ENCODE measurements around the gene DGKD.
"Not testable (repeated sequence)": the region's sequence is repeated elsewhere in the genome, so short reads cannot be mapped to it uniquely, and the experiment has no call there.

DGKD gene

DNA sequence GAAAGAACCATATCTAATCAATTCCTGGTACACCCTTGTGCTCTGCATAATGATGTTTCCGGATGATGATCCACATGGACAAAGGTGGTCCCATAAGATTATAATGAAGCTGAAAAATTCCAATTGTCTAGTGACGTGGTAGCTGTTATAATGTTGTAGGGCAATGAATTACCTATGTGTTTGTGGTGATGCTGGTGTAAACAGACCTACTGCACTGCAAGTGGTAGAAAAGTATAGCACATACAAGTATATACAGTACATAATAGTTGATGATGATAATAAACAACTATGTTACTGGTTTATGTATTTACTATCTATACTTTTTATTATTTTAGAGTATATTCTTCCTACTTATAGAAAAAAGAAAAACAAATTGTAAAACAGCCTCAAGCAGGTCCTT is 8.4 kb downstream of the DGKD start:
- no peak for DNase-seq (ENCODE audit: low read depth)

DNA sequence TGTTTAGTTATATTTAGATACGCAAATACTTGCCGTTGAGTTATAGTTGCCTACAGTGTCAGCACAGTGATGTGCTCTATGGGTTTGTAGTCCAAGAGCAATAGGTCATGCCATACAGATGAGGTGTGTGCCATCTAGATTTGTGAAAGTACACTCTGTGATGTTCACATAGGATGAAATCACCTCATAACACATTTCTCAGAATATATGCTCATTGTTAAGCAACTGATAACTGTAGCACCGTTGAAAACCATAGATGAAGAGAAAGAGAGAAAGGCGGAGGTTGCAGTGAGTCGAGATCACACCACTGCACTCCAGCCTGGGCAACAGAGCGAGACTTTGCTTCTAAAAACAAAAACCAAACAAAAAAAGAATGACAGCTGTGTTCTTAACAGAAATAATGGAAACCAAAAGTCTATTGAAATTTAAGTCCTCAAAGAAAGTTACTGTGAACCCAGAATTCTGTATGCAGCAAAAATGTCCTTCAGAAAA is 9.5 kb downstream of the DGKD start:
- no peak for DNase-seq (ENCODE audit: low read depth)

DNA sequence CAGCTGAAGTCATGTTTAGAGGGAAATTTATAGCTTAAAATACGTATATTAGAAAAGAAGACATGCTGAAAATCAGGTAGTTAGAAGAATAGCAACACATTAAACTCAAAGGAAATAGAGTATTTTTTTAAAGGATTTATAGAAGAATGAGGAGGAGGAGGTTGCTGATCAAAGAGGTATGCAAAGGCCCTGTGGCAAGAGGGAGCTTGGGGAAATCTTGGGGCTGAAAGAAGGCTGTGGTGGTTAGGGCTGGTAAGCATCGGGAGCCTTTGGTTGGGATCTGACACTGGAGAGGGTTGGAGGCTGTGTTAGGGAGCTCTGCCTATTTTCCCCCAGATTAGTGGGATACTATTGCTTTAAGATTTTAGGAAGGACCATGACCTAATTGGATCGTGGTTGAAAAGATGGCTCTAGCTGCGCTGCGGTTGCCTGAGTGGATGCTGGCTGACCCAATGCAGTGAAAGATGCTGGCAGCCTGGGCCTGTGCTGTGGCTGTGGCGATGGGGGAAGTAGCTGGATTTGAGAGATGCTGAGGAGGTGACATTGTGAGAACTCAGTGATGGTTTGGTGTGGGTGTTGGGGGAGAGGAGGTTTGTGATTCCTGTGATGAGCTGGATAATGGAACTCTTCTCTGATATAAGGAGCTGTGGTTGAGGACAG is 11.7 kb downstream of the DGKD start:
- DNase-seq (ENCODE audit: low read depth), result no peak

DNA sequence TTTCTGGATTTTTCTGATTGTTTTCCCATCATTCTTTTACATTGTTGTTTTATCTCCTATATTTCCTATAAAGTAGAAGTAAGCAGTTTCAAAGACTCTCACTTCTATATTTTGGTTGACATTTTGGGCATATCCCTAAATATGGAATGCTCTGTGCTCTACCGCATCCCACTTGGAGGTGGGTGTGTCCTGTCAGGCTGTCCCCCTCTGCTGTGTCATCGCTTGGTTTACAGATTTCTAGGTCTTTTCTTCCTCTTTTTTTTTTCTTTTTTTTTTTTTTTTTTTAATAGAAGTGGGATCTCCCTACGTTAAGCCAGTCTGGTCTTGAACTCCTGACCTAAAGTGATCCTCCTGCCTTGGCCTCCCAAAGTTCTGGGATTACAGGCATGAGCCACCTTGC is 13.3 kb downstream of the DGKD start:
- no peak for DNase-seq (ENCODE audit: low read depth)

DNA sequence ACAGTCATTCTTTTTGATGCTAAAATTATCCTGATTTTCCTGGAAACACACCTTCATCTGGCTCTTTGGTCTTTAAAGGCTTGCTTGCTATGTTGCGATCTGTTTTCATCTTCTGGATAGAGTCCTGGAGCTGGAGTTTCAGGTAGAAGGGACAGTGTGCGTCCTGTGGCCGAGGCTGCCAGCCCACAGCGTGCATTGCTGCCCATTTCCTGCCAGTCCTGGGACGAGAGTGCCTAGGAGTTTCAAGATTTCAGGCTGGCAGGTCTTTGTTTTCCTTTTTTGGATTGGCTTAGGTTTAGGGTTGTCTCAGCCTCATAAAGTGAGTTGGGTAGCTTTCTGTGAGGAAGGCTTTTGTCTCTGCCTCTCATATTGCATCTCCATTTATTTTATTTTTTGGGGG is 14.5 kb downstream of the DGKD start:
- DNase-seq (ENCODE audit: low read depth), result no peak

DNA sequence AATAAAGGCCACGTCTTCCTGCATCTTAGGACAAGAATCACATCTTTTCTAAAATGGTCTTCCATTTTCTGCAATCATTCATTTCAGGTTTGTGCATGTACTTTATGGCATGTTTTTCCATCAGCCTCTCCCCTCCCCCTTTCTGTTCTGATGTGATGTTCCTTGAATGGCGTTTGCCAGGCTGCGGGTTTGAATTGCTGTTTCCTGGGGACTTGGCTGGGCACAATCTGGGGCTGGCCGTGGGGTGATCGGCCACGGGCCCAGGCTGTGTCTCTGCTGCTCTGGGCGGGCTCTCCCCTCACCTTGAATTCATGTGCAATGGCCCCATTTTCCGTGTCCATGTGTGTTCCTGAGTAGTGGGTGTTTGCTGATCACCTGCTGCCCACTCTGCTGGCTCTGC is 15.2 kb downstream of the DGKD start:
- DNase-seq (ENCODE audit: low read depth), result no peak

DNA sequence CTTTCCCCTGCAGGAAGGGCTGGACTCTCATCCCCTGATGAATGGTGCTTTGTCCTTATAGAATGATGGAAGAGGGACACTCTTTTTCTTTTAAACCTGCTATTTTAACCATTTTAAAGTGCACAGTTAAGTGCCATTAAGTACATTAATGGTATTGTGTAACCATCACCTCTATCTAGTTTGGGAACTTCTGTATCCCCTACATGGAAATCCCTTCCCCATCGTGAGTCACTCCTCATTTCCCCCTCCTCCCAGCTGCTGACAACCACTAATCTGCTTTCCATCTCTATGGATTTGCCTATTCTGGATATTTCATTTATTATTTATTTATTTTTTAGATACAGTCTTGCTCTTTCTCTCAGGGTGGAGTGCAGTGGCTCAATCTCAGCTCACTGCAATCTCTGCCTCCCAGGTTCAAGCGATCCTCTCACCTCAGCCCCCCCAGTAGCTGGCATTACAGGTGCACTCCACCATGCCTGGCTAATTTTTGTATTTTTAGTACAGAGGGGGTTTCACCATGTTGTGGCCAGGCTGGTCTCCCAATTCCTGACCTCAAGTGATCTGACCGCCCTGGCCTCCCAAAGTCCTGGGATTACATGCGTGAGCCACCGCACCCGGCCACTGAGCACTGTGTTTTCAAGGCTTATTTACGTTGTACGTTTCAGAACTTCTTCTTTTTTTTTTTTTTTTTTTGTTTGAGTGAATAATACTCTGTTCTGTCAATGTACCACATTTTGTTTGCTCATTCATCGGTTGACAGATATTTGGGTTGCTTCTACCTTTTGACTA is 15.8 kb downstream of the DGKD start:
- no peak for DNase-seq (ENCODE audit: low read depth)

DNA sequence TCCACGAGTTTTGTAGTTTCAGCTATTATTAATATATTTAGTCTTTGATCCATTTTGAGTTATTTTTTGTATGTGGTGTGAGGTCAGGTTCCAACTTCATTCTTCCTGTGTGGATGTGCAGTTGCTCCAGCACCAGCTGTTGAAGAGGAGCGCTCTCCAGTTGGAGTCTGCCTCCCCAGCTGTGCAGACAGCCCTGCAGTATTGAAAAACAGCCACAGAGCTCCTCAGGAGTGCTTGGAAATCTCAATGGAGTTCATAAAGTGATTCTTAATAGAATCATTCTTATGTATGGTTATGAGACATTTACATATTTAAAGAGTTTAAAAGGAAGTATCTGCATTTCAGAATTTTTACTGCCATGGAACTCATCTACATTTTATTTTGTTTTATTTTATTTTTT is 17.3 kb downstream of the DGKD start:
- DNase-seq (ENCODE audit: low read depth), result no peak

DNA sequence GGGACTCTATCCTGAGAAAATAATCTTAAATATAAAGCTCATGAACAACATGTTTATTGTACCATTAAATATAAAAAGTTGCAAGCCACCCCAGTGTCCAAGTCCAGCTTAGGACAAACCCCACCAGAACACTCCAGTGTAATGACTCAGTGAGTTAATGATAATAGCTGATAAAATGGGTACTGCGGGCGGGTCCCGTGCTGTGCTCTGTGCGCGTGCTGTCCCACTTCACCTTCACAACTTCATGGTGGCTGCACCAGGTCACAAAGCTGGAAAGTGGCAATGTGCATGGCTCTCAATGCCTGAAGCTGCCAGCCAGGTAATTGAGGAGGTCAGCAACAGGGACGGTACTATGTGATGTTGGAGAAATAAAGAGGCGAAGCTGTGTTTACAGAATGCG is 18.6 kb downstream of the DGKD start:
- no peak for DNase-seq (ENCODE audit: low read depth)

DNA sequence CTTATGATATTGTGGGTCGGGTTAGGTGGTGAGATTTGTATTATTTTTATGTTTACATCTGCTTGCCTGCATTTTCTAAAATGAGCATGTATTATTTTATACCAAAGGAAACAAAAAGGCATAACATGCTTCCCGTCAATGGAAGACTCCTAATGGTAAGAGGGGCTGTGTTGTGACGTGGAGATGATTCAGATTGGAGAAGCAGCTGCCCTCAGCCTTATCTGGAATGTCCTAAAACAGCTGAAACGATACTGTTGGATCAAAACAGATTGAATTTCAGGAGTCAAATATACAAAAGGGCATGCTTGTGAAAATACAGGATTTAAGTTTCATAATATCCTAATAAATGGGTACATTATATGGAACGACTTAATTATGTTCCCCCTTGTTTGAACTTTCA is 19.0 kb downstream of the DGKD start:
- DNase-seq (ENCODE audit: low read depth), result no peak

DNA sequence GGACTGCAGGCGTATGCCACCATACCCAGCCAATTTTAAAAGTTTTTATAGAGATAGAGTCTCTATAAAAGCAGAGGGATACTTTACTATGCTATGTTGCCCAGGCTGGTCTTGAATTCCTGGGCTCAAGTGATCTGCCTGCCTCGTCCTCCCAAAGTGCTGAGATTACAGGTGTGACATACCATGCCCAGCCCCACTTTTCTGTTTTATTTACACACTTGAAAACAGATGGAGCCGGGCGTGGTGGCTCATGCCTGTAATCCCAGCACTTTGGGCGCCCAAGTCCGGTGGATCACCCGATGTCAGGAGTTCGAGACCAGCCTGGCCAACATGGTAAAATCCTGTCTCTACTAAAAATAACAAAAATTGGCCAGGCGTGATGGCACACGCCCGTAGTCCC is 20.5 kb downstream of the DGKD start:
- DNase-seq (ENCODE audit: low read depth), result not testable (repeated sequence)

DNA sequence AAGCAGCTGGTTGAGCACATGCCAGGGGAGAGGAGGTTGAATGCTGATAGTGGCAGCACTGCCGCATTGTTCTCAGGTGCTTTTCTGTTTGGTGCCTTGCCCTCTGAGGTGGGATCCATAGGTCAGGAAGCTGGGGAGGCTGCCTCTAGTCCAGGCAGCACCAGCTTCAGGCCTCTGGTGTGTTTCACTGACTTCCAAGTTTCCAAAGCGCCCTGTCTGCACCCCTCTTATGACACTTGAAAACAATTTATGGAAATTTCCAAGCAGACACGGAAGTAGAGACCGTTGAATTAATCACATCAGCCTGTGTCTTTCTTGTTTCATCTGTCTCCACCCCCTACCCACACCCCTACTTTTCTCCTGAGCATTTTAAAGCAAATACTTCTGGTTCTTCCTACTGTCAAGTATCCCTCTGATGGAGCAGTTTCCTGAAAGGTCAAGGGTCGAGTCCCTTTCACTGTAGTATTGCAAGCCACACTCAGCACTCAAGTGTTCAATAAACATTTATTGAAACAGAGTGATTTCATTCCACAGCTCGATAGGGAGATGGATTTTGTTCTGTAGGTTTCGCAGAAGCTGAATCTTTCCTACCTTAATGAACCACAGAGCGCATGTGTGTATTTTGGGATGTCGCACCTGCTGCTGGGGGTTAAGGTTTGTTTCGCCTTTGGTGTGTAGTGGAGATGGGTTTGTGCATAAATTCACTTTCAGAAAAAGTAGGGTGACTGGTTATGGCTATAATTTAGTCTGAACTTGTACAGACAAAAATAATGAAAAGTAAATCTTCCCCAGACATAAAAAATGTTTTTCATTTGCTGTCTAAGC is 21.4 kb downstream of the DGKD start:
- DNase-seq (ENCODE audit: low read depth), result no peak

DNA sequence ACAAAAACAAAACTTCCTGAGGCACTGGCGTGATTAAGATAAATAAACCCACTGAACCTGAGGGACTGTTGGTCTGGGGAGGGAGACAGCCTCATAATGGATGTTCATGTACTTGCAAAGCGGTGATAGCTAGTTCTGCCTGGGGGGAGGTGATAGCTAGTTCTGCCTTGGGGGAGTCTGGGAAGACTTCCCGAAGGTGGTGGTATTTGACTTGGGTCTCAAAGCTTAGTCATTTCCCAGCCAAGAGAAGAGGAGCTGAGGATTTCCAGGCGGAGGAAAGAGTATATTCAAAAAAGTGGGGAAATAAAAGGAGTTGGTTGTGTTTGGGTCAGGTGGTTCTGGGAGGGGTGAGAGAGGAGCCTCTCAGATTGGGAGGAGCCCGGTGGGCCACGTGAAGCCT is 24.7 kb downstream of the DGKD start:
- DNase-seq (ENCODE audit: low read depth), result no peak

DNA sequence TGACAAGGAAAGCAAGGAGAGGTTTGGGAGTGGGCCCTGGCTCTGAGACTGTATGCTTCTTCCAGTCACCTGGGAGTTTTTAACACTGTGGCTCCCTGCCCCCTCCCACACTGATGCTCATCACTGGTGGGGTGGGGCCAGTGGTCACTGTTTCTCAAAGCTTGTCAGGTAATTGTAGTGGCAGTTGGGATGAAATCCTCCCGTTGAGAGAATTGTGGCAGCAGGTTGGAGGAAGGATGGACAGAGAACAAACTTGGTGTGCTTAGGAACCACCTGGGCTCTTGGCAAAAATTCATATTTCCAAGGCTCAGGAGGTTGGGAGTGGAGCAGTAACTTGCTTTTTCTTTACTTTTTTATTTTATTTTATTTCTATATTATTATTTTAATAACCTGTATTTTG is 25.1 kb downstream of the DGKD start:
- DNase-seq (ENCODE audit: low read depth), result no peak

DNA sequence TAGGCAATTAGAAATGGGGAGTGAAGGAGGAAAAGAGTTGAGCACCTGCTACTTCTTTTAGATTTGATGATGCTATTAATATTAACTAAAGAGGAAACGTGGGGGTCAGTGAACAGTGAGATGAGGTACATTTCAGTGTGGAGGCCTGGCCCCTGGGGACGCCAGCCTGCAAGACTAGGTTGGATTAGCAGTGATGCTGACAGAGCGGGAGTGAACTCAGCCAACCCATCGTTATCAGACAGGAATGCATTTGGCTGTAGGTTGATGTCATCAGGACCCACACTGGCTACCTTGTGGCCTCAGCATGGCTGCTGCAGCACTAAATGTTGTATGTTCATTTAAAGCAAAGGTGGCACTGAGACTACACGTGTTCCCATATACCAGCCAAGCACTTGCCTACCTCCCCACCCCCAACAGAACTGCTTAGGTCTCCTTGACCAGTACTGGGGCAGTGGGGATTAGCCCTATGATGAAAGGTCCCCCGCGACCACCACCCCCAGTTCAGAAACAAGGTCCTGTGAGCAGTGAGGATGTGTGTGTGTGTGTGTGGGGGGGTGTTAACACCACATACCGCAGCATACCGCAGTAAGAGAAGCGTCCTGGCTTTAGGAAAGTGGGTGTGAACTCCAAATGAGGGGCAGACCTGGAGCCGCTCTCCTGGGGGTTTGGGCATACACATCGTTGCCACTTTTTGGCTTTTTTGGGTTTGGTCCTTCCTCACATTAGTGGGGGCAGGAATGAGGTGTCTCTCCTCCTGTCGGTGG is 26.0 kb downstream of the DGKD start:
- no peak for DNase-seq (ENCODE audit: low read depth)

DNA sequence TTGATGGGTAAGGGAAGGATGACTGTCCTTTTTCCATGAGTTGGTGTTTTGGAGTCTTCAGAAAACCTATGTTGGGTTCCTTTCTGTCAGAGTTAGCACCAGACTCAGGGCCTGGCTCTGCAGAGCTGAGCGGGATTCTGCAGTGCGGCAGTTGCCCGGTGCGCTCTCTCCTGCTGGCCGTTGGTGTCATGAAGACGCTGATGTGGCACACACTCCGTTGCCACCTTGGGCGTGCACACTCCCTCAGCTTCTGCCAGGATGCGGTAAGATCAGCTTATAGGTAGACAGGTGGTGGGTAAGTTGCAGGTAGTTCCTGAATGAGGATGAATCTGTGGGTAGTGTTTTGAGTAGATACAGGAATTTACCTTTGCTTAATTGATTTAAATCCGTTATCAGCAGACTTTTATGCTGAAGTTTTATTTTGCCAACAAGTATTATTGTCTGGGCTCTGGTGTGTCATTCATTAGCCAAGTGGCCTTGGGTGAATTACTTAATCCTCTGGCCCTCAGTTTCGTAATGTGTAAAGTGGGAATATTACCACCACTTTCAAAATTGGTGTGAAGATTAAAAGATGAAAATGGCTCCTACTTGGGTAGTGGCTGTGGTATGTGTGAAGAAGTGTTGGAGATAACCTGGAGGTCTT is 26.8 kb downstream of the DGKD start:
- no peak for DNase-seq (ENCODE audit: low read depth)

DNA sequence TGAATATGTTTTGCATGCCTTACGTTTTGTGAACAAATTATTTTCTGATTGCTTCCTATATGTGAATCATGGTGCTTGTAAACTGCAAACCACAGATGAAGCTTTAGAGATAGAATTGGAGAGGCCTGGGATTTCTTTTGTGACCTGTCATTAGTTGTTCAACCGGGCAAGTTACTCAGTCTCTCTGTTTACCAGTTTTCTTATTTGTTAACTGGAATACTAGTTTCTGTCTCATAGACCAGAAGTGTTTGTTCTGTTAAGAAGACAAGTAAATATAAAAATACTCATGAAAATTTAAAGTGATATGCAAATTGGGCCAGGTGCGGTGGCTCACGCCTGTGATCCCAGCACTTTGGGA is 27.3 kb downstream of the DGKD start:
- peak; percentile 10 for DNase-seq (ENCODE audit: low read depth)

DNA sequence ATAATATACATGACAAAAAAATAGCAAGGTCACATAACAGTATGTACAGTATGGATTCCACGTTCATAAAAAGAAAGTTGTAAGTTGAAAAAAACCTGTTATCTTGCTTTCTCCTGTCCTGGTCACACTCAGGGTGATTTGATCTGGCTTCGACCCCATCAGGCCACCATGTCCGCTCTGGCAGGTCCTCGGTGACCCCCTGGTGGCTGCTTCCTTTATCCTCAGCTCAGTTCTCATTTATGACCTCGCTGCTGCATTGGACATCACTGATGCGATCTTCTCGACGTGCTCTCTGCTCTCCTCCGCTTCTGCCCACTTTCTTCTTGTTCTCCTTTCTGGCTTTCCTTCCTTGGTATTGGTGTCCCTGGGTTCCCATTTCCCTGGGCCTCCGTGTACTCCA is 29.7 kb downstream of the DGKD start:
- no peak for DNase-seq (ENCODE audit: low read depth)

DNA sequence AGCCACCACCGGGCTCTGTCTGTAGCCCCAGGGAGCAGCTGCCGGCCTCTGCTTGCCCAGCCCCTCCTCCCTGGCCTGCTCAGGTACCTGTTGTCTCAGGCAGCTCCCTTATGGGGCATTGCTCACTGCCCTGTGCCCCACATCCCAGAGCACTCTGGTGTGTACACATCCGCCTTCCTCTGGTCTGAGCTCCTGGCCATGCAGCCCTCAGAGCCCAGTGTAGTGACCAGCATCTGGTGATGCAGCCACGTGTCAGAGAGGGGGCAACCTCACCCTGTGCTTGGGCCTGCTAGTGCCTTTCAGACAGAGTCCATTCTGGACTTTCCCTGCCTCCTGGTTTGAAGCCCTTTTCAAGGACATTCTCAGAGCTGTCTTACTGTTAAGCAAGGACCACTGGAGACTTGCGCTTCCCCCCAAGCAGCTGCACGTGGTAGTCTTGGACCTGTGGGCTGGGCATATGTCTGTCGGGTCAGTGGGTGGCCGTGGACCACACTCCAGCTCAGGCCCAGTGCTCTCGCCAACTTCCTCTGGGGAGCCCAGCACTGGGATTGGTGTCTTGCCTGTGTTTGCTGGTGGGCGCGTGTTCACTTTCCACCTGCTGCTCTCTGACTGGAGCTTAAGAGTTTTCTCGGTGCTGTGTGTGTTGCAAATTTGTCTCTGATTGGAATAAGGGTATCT is 30.7 kb downstream of the DGKD start:
- DNase-seq (ENCODE audit: low read depth), result no peak

DNA sequence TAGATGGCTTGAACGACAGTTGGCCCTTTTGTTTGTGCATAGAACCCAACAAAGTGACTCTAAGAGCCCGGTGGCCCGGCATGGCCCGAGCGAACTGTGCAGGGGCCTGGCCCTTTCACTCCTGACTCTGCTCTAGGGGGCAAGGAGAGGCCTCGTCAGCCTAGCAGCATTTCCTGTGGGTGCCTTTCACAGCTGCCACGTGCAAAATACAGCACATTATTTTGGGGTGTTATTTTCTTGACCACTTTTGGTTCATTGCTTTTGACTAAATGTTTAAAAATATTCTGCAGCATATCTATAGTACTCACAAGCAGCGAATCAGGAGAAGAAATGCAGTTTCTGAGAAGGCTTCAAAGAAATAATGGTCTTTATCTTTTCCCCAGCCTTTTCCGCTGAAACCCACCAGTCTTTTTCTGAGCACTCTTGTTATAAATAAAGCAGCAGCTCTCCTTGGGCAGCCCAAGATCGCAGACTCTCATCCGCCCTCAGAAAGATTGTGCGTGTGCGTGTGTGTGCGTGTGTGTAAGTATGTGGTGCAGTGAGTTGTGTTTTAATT is 31.3 kb downstream of the DGKD start:
- no peak for DNase-seq (ENCODE audit: low read depth)

All from ELR (cell line).